Measurements from ENCODE around the gene TRIM27. TPM values are rescaled to one million over a fixed set of nuclear protein-coding genes. Genes with fewer than 3 reads are reported as not detected.
"Not testable (repeated sequence)": the region's sequence is repeated elsewhere in the genome, so short reads cannot be mapped to it uniquely, and the experiment has no call there.

The TRIM27 gene
- total RNA-seq, 1 experiment from 2014 or later, result 79.8 TPM

GRCh38 chr6:28867086-28867409, 56.7 kb downstream of the TRIM27 start:
- DNase-seq (ENCODE audit: low spot score) (no peak), ATAC-seq (no peak)
- H3K27me3 Mint-ChIP-seq (ENCODE audit: low read depth), result peaks cover 30% of the 10 kb centered on the region
- H3K36me3 Mint-ChIP-seq, result peaks cover 8% of the 10 kb centered on the region
- TF ChIP-seq E2F5 (CRISPR knock-in tag; IDR thresholded peaks at IDR 0.05), result no peak
- no peak for TF ChIP-seq PREB (CRISPR knock-in tag; IDR thresholded peaks at IDR 0.05; ENCODE audit: borderline replicate concordance)
- no peak for TF ChIP-seq IRF2 (CRISPR knock-in tag; IDR thresholded peaks at IDR 0.05; ENCODE audit: borderline replicate concordance, low read depth)
- ChIA-PET CTCF (interaction anchor here (1.0 to 1.9 kb wide), 4 partner anchors 28 to 149 kb away, joined by 5 to 16 read pairs (median 8); no protein-coding TSS in a partner anchor), POLR2A (interaction anchor here (1.2 to 1.6 kb wide), 2 partner anchors 9 to 974 kb away, joined by 5 to 7 read pairs; a partner anchor contains a TSS)
- H3K4me1 Mint-ChIP-seq, result peaks cover 17% of the 10 kb centered on the region
- 0 out of 2 replicates have a peak overlapping the region, but pooled peaks have one; percentile 19 for H3K27ac Mint-ChIP-seq
- H3K4me3 Mint-ChIP-seq, result peak overlapping the region; percentile 88
- H3K9me3 Mint-ChIP-seq, result peaks cover 24% of the 10 kb centered on the region

- Mint-ChIP-seq H3K9me3 (peaks cover 18% of the 10 kb centered on the region), H3K27ac (peak overlapping the region; percentile 19; the same call in 1 of the 2 replicates)
These were observed 57.3 kb downstream of the TRIM27 start for GRCh38 chr6:28866205-28867085.

More at GRCh38 chr6:28866205-28867085, 57.3 kb downstream of the TRIM27 start:
- ChIA-PET CTCF (interaction anchor here (0.9 to 2.2 kb wide), 7 partner anchors 18 to 150 kb away, joined by 5 to 16 read pairs (median 6); partner anchors contain the start of gene TRIM27), POLR2A (interaction anchor here (0.5 to 1.7 kb wide), 14 partner anchors 9 to 1059 kb away, joined by 3 to 10 read pairs (median 4); partner anchors contain the start of gene TRIM27)
- ATAC-seq (peak; percentile 65), DNase-seq (ENCODE audit: low spot score) (peak; percentile 79)
- Mint-ChIP-seq H3K27me3 (ENCODE audit: low read depth) (peaks cover 30% of the 10 kb centered on the region), H3K4me1 (peaks cover 17% of the 10 kb centered on the region), H3K4me3 (peak overlapping the region; percentile 88)
- 0 out of 2 replicates have a peak, but pooled peaks have one; percentile 64 for TF ChIP-seq ESRRA (CRISPR knock-in tag; IDR thresholded peaks at IDR 0.05; ENCODE audit: borderline replicate concordance)
- peak; percentile 73; the same call in 1 of the 2 replicates for TF ChIP-seq MYBL2 (CRISPR knock-in tag; IDR thresholded peaks at IDR 0.05)
- TF ChIP-seq, protein P1, sequence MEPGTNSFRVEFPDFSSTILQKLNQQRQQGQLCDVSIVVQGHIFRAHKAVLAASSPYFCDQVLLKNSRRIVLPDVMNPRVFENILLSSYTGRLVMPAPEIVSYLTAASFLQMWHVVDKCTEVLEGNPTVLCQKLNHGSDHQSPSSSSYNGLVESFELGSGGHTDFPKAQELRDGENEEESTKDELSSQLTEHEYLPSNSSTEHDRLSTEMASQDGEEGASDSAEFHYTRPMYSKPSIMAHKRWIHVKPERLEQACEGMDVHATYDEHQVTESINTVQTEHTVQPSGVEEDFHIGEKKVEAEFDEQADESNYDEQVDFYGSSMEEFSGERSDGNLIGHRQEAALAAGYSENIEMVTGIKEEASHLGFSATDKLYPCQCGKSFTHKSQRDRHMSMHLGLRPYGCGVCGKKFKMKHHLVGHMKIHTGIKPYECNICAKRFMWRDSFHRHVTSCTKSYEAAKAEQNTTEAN (CRISPR knock-in tag; IDR thresholded peaks at IDR 0.05), result peak; percentile 68; the same call in 1 of the 2 replicates
- peak; percentile 83 for TF ChIP-seq E2F5 (CRISPR knock-in tag; IDR thresholded peaks at IDR 0.05)
- TF ChIP-seq KAT7 (CRISPR knock-in tag; IDR thresholded peaks at IDR 0.05; ENCODE audit: borderline replicate concordance), result peak; percentile 52; the same call in 1 of the 2 replicates
- TF ChIP-seq MAX (CRISPR knock-in tag; IDR thresholded peaks at IDR 0.05), result peak; percentile 79
- TF ChIP-seq TEAD4 (CRISPR knock-in tag; IDR thresholded peaks at IDR 0.05), result 0 out of 2 replicates have a peak, but pooled peaks have one; percentile 28
- TF ChIP-seq ATF1 (CRISPR knock-in tag; IDR thresholded peaks at IDR 0.05), result 0 out of 2 replicates have a peak, but pooled peaks have one; percentile 77
- TF ChIP-seq SP1 (CRISPR knock-in tag; conservative IDR thresholded peaks at IDR 0.05), result peak; percentile 54
- TF ChIP-seq GABPB1 (CRISPR knock-in tag; IDR thresholded peaks at IDR 0.05), result peak; percentile 40; the same call in 1 of the 2 replicates
- TF ChIP-seq ZNF232 (CRISPR knock-in tag; IDR thresholded peaks at IDR 0.05), result peak; percentile 44
- TF ChIP-seq NFE2L1 (CRISPR knock-in tag; IDR thresholded peaks at IDR 0.05), result 0 out of 2 replicates have a peak, but pooled peaks have one; percentile 45
- peak; percentile 52; the same call in 1 of the 2 replicates for TF ChIP-seq ELF4 (CRISPR knock-in tag; IDR thresholded peaks at IDR 0.05; ENCODE audit: low read depth)
- peak; percentile 63; the same call in 1 of the 2 replicates for TF ChIP-seq FOXP1 (CRISPR knock-in tag; IDR thresholded peaks at IDR 0.05; ENCODE audit: borderline replicate concordance)
- peak; percentile 60; the same call in 1 of the 2 replicates for TF ChIP-seq CREM (CRISPR knock-in tag; IDR thresholded peaks at IDR 0.05)
- peak; percentile 47 for TF ChIP-seq SMAD3 (CRISPR knock-in tag; IDR thresholded peaks at IDR 0.05; ENCODE audit: borderline replicate concordance)
- peak; percentile 98 for TF ChIP-seq HMGXB4 (CRISPR knock-in tag; IDR thresholded peaks at IDR 0.05)
- peak; percentile 71; the same call in 1 of the 2 replicates for TF ChIP-seq ETV6 (CRISPR knock-in tag; IDR thresholded peaks at IDR 0.05)
- H3K36me3 Mint-ChIP-seq, result not testable (repeated sequence)
